ENCODE results near the gene METTL18.

DNA sequence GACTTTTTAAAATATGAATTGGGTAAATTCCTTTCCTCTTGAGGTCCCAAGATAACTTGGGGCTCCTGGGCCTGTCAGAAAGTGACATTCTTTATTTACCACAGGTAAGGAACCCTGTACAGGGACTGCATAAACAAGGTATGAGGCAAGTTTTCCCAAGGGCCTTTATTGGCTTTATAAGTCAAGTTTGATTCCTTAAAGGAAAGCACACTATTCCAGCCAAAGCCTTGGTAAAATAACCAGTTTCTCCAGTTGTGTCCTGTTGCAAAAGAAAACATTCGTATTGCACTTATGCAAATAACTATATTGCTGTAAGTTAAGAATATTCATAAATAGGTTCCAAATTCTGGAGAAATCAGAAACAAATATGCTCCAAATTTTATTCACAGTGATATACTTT, 21.9 kb upstream of the METTL18 start:
- TF ChIP-seq, protein P1, sequence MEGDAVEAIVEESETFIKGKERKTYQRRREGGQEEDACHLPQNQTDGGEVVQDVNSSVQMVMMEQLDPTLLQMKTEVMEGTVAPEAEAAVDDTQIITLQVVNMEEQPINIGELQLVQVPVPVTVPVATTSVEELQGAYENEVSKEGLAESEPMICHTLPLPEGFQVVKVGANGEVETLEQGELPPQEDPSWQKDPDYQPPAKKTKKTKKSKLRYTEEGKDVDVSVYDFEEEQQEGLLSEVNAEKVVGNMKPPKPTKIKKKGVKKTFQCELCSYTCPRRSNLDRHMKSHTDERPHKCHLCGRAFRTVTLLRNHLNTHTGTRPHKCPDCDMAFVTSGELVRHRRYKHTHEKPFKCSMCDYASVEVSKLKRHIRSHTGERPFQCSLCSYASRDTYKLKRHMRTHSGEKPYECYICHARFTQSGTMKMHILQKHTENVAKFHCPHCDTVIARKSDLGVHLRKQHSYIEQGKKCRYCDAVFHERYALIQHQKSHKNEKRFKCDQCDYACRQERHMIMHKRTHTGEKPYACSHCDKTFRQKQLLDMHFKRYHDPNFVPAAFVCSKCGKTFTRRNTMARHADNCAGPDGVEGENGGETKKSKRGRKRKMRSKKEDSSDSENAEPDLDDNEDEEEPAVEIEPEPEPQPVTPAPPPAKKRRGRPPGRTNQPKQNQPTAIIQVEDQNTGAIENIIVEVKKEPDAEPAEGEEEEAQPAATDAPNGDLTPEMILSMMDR (tag by site-specific recombination; IDR thresholded peaks at IDR 0.05), result no peak
- TF ChIP-seq MYNN (tag by site-specific recombination; IDR thresholded peaks at IDR 0.05; ENCODE audit: borderline replicate concordance) (no peak), ZNF416 (tag by site-specific recombination; IDR thresholded peaks at IDR 0.05) (no peak)

All from HEK293 (cell line).